ENCODE measurements around the gene ETV3.

DNA sequence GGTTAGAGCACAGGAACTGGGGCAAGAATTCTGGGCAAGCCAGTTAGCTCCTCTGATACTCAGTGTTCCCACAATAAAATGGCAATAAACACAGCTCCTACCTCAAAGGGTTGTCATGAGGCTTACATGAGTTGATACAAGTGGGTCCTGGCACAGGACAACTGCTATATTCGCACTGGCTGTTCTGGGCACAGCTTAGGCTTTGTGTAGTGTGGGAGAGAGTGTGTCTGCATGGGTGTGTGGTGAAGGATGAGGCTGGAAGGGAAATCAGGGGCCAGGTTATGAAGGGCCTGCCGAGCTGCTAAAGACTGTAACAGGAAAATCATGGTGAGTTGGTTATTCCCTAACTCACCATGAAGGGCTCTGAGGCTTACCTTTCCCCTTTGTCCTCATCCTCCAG, 18.7 kb downstream of the ETV3 start:
- no peak for TF ChIP-seq EP300 (IDR thresholded peaks at IDR 0.05)
- TF ChIP-seq CTCF (IDR thresholded peaks at IDR 0.05): no peak

All from suprapubic skin (tissue), 3 donors.